GM19324 (cell line): ENCODE measurements around the gene PRC1.
"Not testable (repeated sequence)": the region's sequence is repeated elsewhere in the genome, so short reads cannot be mapped to it uniquely, and the experiment has no call there.

Experiments used
- ATAC-seq: cut with Tn5 transposase; IDR thresholded peaks from one replicate; pipeline ENCODE4 v1.9.1; 2021; ENCODE audit warnings: mild to moderate bottlenecking, moderate library complexity; ENCODE audit not compliant: unreplicated experiment, low FRiP score

The PRC1 gene

GRCh38 chr15:90938261-90938660, 56.1 kb downstream of the PRC1 start:
- ATAC-seq = no peak

- ATAC-seq = no peak
These were observed 57.5 kb downstream of the PRC1 start for GRCh38 chr15:90936823-90937222.

GRCh38 chr15:90934949-90935751, 59.2 kb downstream of the PRC1 start, which contains the start of gene UNC45A:
TSS of gene UNC45A (plus strand) at chr15:90935285. CDS start at chr15:90935325, 40 bp downstream.
- ATAC-seq = peak; percentile 61

DNA sequence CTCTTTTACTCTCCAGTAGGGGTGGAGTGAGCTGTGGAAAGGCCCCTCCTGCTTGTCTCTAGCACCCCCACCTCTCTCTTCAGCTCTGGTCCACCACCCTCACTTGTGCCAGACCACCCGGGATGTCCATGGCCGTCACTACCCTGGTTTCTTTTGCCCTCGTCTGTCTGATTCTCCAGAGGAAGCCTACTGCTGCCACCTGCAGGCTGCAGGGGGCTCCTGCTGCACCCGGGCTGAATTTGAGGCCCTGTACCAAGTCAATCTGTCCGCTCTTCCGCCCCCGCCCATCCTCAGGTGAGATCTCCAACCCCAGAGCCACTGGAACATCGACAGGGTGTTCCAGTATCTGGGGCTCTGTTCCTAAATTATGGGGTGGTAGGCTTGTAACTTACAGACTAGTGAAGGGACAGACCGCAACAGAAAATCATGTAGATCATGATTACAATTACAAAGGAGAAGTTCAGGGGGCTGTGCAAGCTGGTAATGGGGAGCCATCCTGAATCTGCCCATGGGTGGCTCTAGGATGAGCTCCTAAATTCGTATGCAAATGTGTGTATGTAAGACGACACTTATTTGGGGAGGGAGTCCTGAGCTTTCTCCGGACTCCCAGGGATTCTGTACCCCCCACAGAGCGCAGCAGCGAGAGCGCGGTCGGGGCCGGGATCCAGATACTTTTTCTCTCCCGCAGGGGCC, 59.9 kb downstream of the PRC1 start:
- ATAC-seq = no peak

GRCh38 chr15:90933301-90933700, 61.0 kb downstream of the PRC1 start:
- ATAC-seq = no peak

- no peak for ATAC-seq
These were observed 61.7 kb downstream of the PRC1 start for GRCh38 chr15:90932660-90932991.

DNA sequence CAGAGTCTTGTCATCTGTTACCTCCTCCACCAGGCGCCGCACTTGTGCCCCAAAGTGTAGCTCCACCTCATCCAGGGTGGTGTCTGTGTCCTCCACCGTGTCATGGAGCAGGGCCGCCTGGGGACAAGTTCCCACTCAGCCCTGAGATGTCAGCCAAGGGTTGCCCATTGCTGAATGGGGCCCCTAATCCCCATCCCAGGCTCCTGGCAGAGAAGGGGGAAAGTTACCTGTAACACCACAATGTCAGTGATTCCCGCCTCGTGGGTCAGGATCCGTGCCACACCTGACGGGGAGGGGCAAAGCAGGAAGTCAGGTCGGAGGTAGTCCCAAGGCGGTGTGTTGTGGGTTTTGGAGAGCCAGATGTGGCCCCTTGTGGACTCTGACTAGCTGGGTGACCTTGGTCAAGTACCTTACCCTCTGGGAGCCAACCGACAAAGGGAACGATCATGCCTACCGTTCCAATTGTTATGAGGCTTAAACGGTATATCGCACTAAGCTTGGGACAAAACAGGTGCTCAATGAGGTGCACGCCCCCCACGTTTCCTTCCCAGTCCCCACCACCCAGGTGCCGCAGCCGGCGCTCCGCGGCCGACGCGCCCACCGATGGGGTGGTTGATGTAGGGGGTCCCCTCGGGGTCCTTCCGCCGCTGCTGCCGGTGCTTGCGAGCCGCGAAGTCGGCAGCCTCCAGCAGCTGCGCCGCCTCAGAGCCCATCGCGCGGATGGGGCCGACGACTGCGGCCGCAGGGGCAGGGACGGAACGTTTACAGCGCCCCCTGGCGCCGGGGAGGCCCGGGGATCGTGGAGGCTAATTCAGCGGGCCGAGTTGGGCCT, 62.3 kb downstream of the PRC1 start, which contains the start of gene HDDC3:
Gene HDDC3, minus strand, starts transcription at position 722 of the 832 bp plus-strand sequence. Its CDS starts 9 bp downstream, at position 713.
- ATAC-seq = peak; percentile 49

DNA sequence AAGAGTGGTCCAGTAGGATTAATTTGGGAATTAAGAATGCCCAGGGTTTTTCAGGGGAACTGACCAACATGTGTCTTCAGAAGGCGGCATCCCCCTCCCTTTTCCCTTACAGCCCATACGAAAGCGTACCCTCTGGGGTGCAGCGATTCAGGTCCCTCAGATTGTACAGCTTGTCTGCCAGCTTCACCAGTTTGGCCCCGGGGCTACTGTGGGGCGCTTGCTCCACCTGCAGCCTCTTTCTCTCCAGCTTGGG, 62.8 kb downstream of the PRC1 start:
- ATAC-seq = no peak

- ATAC-seq = no peak
These were observed 63.3 kb downstream of the PRC1 start for GRCh38 chr15:90930861-90931574.

DNA sequence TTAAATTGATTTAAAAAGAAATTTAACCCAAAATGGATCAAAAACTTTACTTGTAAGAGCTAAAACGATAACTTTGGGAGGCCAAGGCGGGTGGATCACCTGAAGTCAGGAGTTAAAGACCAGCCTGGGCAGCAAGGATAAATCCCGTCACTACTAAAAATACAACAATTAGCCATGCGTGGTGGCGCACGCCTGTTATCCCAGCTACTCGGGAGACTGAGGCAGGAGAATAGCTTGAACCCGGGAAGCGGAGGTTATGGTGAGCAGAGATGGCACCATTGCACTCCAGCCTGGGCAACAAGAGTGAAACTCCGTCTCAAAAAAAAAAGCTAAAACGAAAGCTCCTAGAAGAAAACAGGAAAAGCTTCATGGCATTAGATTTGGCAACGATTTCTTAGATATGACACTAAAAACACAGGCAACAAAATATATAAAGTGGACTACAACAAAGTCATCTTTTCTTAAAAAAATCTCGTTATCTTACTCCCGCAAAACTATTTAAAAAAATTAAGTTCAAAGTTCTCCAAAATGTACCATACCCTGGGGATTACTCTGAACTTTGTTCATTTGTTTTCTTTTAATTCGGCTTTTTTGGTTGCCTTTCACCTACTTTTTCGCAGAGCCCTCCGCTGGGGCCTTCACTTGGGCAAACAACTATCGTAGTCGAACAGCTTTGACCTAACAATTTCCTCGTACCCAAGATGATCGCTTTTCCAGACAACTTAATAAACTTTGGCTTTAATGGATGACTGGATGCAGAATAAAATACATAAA, 64.9 kb downstream of the PRC1 start:
- no peak for ATAC-seq

GRCh38 chr15:90928106-90928505, 66.2 kb downstream of the PRC1 start:
- not testable (repeated sequence) for ATAC-seq

- ATAC-seq = not testable (repeated sequence)
These were observed 67.6 kb downstream of the PRC1 start for GRCh38 chr15:90926766-90927165.

DNA sequence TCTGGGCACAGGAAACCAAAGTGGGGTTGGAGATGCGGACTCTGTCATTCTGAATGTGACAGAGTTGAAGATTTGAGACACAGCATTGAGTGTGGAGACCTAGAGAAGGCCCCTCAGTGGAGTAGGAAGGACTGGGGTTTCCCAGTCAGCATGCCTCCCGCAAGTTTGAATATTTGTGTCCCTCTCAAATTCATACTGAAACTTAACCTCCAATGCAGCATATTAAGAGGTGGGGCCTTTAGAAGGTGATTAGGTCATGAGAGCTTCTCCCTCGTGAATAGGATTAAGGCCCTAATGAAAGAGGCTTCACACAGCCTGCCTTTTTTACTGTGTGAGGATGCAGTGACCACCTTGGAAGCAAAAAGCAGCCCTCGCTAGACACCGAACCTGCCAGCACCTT, 70.0 kb downstream of the PRC1 start:
- ATAC-seq = peak; percentile 49

- peak; percentile 75 for ATAC-seq
These were observed 71.5 kb downstream of the PRC1 start for GRCh38 chr15:90922712-90923322.

- ATAC-seq = no peak
These were observed 72.4 kb downstream of the PRC1 start for GRCh38 chr15:90921887-90922286.

GRCh38 chr15:90918835-90919234, 75.5 kb downstream of the PRC1 start:
- ATAC-seq = no peak

DNA sequence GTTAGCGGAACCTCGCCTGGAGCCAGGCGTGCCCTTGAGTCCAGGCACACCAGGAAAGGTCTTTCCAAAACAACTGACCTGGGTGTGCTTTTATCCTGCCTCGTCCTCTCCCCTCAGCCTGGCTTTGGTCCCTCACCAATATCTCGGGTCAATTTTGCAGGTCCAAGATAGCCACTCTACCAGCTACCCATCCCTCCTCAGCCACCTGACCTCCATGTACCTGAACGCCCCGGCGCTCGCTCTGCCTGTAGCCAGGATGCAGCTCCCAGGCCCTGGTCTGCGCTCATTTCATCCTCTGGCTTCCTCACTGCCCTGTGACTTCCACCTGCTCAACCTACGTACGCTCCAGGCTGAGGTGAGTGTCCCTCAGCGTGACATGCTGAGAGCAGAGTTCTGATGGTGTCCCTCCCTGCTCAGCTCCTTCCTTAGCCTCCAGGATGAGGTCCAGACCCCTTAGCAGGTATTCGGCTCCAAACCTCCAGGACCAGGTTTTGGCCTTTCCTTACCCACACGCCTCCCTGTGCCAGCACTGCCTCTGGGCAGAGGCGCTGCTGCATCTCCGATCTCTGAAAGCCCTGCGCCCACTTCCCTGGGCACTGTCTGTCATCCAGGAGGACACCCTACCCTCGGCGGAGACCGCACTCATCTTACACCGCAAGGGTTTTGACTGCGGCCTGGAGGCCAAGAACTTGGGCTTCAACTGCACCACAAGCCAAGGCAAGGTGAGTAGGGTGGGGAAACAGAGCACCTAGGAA, 76.1 kb downstream of the PRC1 start:
- ATAC-seq = no peak

GRCh38 chr15:90917569-90917968, 76.8 kb downstream of the PRC1 start:
- ATAC-seq = no peak

- no peak for ATAC-seq
These were observed 77.9 kb downstream of the PRC1 start for GRCh38 chr15:90916461-90916860.
